Measurements from ENCODE around the gene ADIPOQ. TPM values are rescaled to one million over a fixed set of nuclear protein-coding genes. Genes with fewer than 3 reads are reported as not detected.
"Not testable (repeated sequence)": the region's sequence is repeated elsewhere in the genome, so short reads cannot be mapped to it uniquely, and the experiment has no call there.

Gene ADIPOQ
- polyA plus RNA-seq, 1 donor from 2014 or later = not detected

- no peak overlapping the region for H3K27ac Mint-ChIP-seq
- H3K36me3 Mint-ChIP-seq = no peaks in the 10 kb centered on the region
- H3K4me3 Mint-ChIP-seq = no peak overlapping the region
- H3K4me1 Mint-ChIP-seq = peaks cover 0 to 1% (median 0%) of the 10 kb centered on the region in 3 donors
- H3K27me3 Mint-ChIP-seq = peaks cover 3% of the 10 kb centered on the region
- H3K9me3 Mint-ChIP-seq = no peaks in the 10 kb centered on the region
These were observed 48.4 kb downstream of the ADIPOQ start for GRCh38 chr3:186890911-186891310.

GRCh38 chr3:186893071-186893470, 50.6 kb downstream of the ADIPOQ start:
- not testable (repeated sequence) for H3K4me3 Mint-ChIP-seq, H3K27me3 Mint-ChIP-seq, H3K36me3 Mint-ChIP-seq, H3K9me3 Mint-ChIP-seq, H3K4me1 Mint-ChIP-seq, H3K27ac Mint-ChIP-seq

- Mint-ChIP-seq H3K9me3 (no peaks in the 10 kb centered on the region), H3K36me3 (no peaks in the 10 kb centered on the region), H3K4me3 (no peak overlapping the region), H3K27me3 (no peaks in the 10 kb centered on the region), H3K4me1 (peaks cover 1 to 4% (median 1%) of the 10 kb centered on the region in 3 donors), H3K27ac (no peak overlapping the region)
These were observed 52.9 kb downstream of the ADIPOQ start for GRCh38 chr3:186895406-186895805.

- H3K4me1 Mint-ChIP-seq = peaks cover 6 to 10% (median 7%) of the 10 kb centered on the region in 3 donors
- no peak overlapping the region for H3K4me3 Mint-ChIP-seq
- H3K27me3 Mint-ChIP-seq = no peaks in the 10 kb centered on the region
- H3K27ac Mint-ChIP-seq = no peak overlapping the region
- no peaks in the 10 kb centered on the region for H3K9me3 Mint-ChIP-seq
- H3K36me3 Mint-ChIP-seq = no peaks in the 10 kb centered on the region
These were observed 53.5 kb downstream of the ADIPOQ start for GRCh38 chr3:186896006-186896405.

- Mint-ChIP-seq H3K4me1 (peaks cover 11 to 16% (median 12%) of the 10 kb centered on the region in 3 donors), H3K9me3 (no peaks in the 10 kb centered on the region), H3K27ac (no peak overlapping the region), H3K27me3 (no peaks in the 10 kb centered on the region), H3K36me3 (no peaks in the 10 kb centered on the region), H3K4me3 (peak overlapping the region in 1 of 4 donors; percentile 21)
These were observed 54.4 kb downstream of the ADIPOQ start for GRCh38 chr3:186896875-186897274.

- Mint-ChIP-seq H3K9me3 (peaks cover 2 to 20% (median 6%) of the 10 kb centered on the region in 3 donors), H3K27me3 (no peaks in the 10 kb centered on the region), H3K4me1 (peaks cover 13 to 23% (median 14%) of the 10 kb centered on the region in 3 donors), H3K27ac (peak overlapping the region in 1 of 3 donors; percentile 81), H3K36me3 (peaks cover 1% of the 10 kb centered on the region), H3K4me3 (peak overlapping the region in 2 of 4 donors; percentile 17 to 90)
These were observed 58.7 kb downstream of the ADIPOQ start for GRCh38 chr3:186901135-186901734.

GRCh38 chr3:186902154-186902553, 59.6 kb downstream of the ADIPOQ start:
- Mint-ChIP-seq H3K36me3 (peaks cover 4% of the 10 kb centered on the region), H3K4me3 (peak overlapping the region in 1 of 4 donors; percentile 75), H3K27ac (peak overlapping the region in 1 of 3 donors; percentile 43), H3K4me1 (peaks cover 14 to 28% (median 14%) of the 10 kb centered on the region in 3 donors), H3K27me3 (no peaks in the 10 kb centered on the region), H3K9me3 (peaks cover 5 to 27% (median 13%) of the 10 kb centered on the region in 3 donors)

GRCh38 chr3:186902713-186903112, 60.2 kb downstream of the ADIPOQ start:
- H3K27me3 Mint-ChIP-seq = no peaks in the 10 kb centered on the region
- peaks cover 5% of the 10 kb centered on the region for H3K36me3 Mint-ChIP-seq
- peak overlapping the region in 1 of 4 donors; percentile 14 for H3K4me3 Mint-ChIP-seq
- peaks cover 14 to 28% (median 14%) of the 10 kb centered on the region in 3 donors for H3K4me1 Mint-ChIP-seq
- H3K9me3 Mint-ChIP-seq = peaks cover 5 to 31% (median 13%) of the 10 kb centered on the region in 3 donors
- no peak overlapping the region for H3K27ac Mint-ChIP-seq

- H3K27ac Mint-ChIP-seq = peak overlapping the region in 1 of 3 donors; percentile 65
- H3K4me3 Mint-ChIP-seq, H3K36me3 Mint-ChIP-seq, H3K27me3 Mint-ChIP-seq: not testable (repeated sequence)
- peaks cover 19 to 29% (median 23%) of the 10 kb centered on the region in 3 donors for H3K4me1 Mint-ChIP-seq
- H3K9me3 Mint-ChIP-seq = peaks cover 5 to 33% (median 19%) of the 10 kb centered on the region in 3 donors
These were observed 61.2 kb downstream of the ADIPOQ start for GRCh38 chr3:186903676-186904075.

- H3K4me3 Mint-ChIP-seq = peak overlapping the region in 1 of 4 donors; percentile 57
- H3K4me1 Mint-ChIP-seq = peaks cover 20 to 25% (median 22%) of the 10 kb centered on the region in 3 donors
- H3K9me3 Mint-ChIP-seq = peaks cover 5 to 33% (median 19%) of the 10 kb centered on the region in 3 donors
- H3K27ac Mint-ChIP-seq = peak overlapping the region in 1 of 3 donors; percentile 54
- not testable (repeated sequence) for H3K36me3 Mint-ChIP-seq, H3K27me3 Mint-ChIP-seq
These were observed 64.6 kb downstream of the ADIPOQ start for GRCh38 chr3:186907075-186907474.

Other genes starting within 250 kb of the ADIPOQ start
- not detected for gene AHSG, start 229.7 kb upstream of the ADIPOQ start, polyA plus RNA-seq
- gene FETUB, start 202.3 kb upstream of the ADIPOQ start, polyA plus RNA-seq = not detected
- gene HRG, start 176.7 kb upstream of the ADIPOQ start, polyA plus RNA-seq = not detected
- gene KNG1, start 125.4 kb upstream of the ADIPOQ start, polyA plus RNA-seq = not detected
- 220 TPM for gene EIF4A2, start 59.1 kb upstream of the ADIPOQ start, polyA plus RNA-seq
- gene RFC4, start 36.2 kb upstream of the ADIPOQ start, polyA plus RNA-seq = 25.0 TPM
- 257 TPM for gene ST6GAL1, start 87.8 kb downstream of the ADIPOQ start, polyA plus RNA-seq